Epithelial cell of proximal tubule (primary cell): Measurements from ENCODE around the gene SMAP2. TPM values are rescaled to one million over a fixed set of nuclear protein-coding genes. Genes with fewer than 3 reads are reported as not detected.

ENCODE experiments used
- DNase-seq: peaks from one replicate; pipeline ENCODE4 v3.0.0-alpha.2; 2011; ENCODE audit warnings: low read depth
- H3K4me3 ChIP-seq: 2 replicates; pipeline ENCODE4 v1.5.1; 2011; ENCODE audit warnings: low read depth, mild to moderate bottlenecking, low read length
- CTCF ChIP-seq: conservative IDR thresholded peaks from 2 replicates; pipeline ENCODE4 v1.5.1; 2012; ENCODE audit warnings: low read depth, mild to moderate bottlenecking, low read length
- total RNA-seq: library from RNA; depleted of rRNA; stranded (reverse); fragments of >200 nt; gene quantifications from 2 replicates; pipeline ENCODE4 v1.2.3, GENCODE V29; 2015

Gene SMAP2
- total RNA-seq, 1 donor from 2014 or later = 4.9 TPM

GRCh38 chr1:40390857-40391256 is 17.3 kb downstream of the SMAP2 start:
- H3K4me3 ChIP-seq = no peak overlapping the region
- no peak for DNase-seq
- TF ChIP-seq CTCF = no peak

- TF ChIP-seq CTCF = no peak
- no peak for DNase-seq
Observed at GRCh38 chr1:40391688-40392145, 18.2 kb downstream of the SMAP2 start.

GRCh38 chr1:40392221-40392620 is 18.7 kb downstream of the SMAP2 start:
- H3K4me3 ChIP-seq = no peak overlapping the region
- no peak for DNase-seq
- no peak for TF ChIP-seq CTCF

More at GRCh38 chr1:40391688-40392145, 18.2 kb downstream of the SMAP2 start:
- H3K4me3 ChIP-seq = no peak overlapping the region

DNA sequence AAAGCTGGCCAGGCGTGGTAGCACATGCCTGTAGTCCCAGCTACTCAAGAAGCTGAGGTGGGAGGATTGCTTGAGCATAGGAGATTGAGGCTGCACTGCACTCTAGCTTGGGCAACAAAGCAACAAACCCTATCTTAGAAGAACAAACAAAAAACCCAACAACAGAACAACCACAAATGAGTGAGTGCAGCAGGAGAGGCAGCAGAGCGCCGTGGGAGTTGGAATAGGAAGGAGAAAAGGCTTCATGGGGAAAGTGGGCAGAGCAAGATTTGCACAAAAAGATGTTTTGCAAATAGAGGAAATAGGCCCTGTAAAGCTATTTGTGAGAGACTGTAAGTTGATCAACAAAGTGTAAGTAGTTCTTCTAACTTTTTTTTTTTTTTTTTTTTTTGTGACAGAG is 19.6 kb downstream of the SMAP2 start:
- TF ChIP-seq CTCF = no peak
- no peak overlapping the region for H3K4me3 ChIP-seq
- DNase-seq = no peak

GRCh38 chr1:40394491-40395172 is 21.1 kb downstream of the SMAP2 start:
- DNase-seq = no peak
- TF ChIP-seq CTCF = no peak
- no peak overlapping the region for H3K4me3 ChIP-seq

- no peak overlapping the region for H3K4me3 ChIP-seq
- TF ChIP-seq CTCF = no peak
- no peak for DNase-seq
Observed at GRCh38 chr1:40395190-40396175, 22.0 kb downstream of the SMAP2 start.
